ENCODE measurements around the gene EXOG.

The EXOG gene

GRCh38 chr3:38544926-38545325 is 48.8 kb downstream of the EXOG start:
- no peak for DNase-seq (ENCODE audit: low read depth in 2 of 3, low spot score in 2 of 3)

DNA sequence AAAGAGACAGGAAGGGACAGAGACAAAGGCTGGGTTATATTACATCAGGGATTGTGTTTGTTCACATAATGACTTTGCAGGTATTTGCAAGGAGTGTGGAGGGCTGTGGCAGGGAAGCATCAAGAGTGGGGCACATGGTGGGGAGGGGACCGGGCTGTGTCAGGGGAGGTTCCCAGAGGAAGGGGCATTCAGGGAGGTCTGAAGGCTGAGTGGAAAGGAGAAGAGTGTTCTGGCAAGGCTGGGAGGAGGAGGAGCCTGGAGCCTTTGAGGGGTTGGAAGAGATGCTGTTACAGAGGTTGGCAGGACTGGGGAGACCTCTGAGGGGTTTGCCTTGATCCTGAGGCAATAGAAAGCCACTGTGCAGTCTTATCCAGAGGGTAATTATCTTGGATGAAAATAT is 49.4 kb downstream of the EXOG start:
- DNase-seq (ENCODE audit: low read depth in 2 of 3, low spot score in 2 of 3) = no peak

DNA sequence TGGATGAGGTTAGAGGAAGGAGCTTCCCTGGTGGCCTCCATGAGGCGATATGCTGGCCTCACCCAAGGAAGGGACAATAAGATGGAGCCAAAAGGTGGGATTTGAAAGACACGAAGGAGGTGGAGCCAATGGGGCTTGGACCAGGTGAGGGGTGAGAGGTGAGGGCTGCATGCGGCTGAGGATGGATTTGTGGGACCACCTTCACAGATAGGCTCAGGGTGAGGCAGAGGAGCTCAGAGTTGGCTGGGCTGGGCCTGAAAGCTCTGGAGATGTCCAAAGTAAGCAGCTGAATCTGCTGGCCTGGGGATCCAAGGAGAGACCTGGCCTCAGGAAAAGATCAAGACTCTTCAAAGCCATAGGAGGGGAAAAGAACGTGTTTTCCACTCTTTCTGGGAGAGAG is 49.8 kb downstream of the EXOG start:
- DNase-seq (ENCODE audit: low read depth in 2 of 3, low spot score in 2 of 3) = no peak

DNA sequence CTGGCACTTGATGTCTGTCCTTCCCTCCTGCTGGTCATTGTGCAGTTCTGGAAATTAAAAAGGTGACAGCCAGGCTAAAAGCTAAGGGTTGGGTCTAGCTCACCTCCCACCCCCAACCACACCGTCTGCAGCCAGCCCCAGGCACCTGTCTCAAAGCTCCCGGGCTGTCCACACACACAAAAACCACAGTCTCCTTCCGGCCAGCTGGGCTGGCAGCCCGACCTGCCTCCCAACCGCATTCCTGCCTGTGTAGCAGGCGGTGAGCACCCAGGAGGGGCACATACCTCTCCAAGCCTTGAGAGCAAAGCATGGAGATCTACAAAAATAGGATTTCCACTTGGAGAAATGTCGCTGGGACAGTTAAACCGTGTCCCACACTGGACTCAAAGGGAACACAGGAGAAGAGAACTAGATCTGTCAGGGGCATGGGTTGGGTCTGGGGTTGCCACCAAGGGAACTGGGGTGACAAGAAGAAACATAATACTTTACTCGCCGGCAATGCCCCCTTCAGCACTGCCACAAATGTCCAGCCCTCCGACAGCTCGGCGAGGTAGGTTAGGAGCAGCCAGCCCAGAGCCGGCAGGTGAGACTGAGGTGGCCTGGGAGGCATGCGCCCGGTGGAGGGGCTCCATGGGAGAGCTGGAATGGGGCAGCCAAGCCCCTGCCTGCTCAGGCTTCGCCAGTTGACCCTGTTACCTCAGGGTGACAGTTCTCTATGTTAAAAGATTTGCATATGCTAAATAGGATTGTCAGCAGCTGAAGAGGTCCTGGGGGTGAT is 52.2 kb downstream of the EXOG start:
- no peak for DNase-seq (ENCODE audit: low read depth in 2 of 3, low spot score in 2 of 3)

DNA sequence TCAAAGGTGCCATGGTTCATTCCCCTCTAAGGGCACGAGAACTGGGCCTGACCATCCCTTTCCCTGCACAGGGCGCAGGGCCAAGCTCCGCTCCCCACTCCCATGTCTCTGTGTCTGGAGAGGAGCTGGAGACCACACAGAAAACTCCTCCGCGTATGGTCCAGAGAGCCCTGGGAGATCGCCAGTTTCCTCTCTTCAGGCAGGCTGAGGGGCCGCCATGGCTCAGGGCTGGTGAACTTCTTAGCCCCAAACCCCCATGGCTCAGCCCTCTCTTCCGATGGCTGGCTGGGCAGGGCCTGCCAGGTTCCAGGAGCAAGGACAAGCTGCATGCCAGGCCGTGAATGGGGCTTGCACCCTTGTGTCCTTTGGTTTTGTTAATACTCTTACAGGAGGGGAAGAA is 52.9 kb downstream of the EXOG start:
- no peak for DNase-seq (ENCODE audit: low read depth in 2 of 3, low spot score in 2 of 3)

- no peak for DNase-seq (ENCODE audit: low read depth in 2 of 3, low spot score in 2 of 3)
Measured at GRCh38 chr3:38549486-38549885, 53.3 kb downstream of the EXOG start.

DNA sequence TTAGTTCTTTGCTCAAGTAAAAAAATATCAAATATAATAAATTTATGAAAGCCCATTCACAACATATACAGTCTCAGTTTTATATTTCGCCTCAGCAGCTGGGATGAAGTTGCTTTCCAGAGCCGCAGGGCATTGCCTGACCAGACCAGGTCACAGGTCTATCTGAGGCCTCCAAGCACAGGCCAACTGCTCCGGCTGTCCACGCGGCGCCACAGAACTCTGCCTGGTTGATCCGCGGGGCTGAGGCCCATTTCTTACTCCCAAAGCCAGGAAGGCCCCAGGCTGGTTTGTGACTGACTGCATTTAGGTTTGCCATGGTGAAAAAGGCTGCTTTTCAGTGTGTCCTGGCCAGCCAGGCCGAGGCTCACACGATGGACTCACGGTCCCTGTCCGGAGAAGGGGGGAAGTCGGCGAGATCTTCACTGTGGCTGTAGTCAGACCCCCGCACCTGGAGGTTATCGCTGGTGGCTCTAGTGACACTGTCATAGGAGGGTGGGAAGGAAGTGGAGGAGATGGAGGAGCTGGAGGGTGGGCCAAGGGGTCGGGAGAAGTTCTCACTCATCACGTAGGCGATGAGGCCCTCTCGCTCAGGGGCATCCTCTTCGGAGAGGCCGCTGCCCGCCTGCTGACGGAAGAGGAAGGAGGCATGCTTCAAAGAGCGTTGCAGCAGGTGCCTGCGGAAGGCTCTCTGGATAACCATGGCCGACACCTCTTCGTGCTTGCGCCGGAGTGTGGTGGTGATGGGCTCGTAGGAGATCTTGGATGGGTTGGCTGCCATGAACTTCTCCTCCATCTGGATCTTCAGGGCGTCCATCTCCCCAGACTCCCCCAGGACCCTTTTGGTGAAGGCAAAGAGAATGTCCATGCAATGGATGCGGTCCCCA is 54.1 kb downstream of the EXOG start:
- no peak for DNase-seq (ENCODE audit: low read depth in 2 of 3, low spot score in 2 of 3)

- no peak for DNase-seq (ENCODE audit: low read depth in 2 of 3, low spot score in 2 of 3)
Measured at GRCh38 chr3:38551026-38551832, 55.1 kb downstream of the EXOG start.

DNA sequence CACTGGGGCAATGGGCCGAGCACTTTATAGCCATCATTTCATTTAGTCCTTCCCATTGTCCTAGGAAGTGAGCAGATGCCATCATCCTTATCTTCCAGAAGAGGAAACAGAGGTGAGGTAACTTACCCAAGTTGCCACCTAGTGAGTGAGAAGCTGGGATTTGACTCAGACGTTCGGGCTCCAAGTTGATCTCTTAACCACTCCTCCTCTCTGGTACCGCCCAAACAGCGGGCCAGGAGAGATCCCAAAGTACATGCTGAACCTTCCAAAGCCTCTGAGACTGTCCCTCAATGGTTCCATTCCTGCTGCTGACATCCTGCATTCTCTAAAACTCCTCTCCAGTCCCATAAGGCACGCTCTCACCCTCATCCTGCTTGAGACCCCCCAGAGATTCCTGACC is 56.2 kb downstream of the EXOG start:
- DNase-seq (ENCODE audit: low read depth in 2 of 3, low spot score in 2 of 3) = no peak

DNA sequence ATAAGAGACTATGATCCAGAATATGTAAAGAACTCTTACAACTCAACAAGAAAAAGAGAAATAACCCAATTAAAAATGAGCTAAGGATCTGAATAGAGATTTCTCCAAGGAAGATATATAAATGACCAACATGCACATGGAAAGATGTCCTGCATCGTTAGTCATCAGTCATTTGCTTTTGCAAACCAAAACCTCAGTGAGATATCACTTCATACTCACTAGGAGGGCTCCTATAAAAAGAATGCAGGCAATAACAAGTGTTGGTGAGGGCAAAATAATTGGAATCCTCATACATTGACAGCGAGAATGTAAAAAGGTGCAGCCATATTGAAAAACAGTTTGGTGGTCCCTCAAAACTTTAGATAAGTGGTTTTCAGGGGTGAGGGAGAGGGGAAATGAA is 56.9 kb downstream of the EXOG start:
- no peak for DNase-seq (ENCODE audit: low read depth in 2 of 3, low spot score in 2 of 3)

DNA sequence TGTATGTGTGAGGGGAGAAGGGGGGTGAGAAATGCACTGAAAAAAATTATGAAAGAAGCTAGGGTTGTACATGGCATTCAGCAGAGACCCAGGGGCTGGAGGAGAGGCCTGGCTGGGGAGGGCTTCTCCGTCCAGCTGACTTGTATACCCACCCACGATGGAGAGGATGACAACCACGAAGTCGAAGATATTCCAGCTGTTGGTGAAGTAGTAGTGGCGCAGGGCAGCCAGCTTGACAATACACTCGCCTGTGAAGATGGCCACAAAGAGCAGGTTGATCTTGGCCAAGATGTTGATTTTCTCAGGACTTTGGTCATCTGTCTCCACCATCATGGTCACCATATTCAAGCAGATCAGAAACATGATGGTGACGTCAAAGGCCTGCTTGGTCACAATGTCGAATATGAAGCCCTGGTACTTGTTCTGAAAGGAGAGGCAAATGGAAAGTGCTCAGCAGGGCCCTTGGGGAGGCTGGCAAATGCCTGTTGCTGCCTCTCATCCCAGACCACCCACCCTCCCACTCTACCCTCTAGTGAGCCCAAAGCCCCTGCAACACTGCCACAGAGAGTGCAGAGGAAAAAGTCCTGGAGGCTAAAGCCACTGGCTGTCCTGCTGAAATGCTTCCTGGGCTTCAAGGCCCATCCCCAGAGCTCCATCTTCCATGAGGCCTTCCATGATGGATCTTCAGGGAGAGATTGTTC is 58.1 kb downstream of the EXOG start:
- DNase-seq (ENCODE audit: low read depth in 2 of 3, low spot score in 2 of 3) = no peak

DNA sequence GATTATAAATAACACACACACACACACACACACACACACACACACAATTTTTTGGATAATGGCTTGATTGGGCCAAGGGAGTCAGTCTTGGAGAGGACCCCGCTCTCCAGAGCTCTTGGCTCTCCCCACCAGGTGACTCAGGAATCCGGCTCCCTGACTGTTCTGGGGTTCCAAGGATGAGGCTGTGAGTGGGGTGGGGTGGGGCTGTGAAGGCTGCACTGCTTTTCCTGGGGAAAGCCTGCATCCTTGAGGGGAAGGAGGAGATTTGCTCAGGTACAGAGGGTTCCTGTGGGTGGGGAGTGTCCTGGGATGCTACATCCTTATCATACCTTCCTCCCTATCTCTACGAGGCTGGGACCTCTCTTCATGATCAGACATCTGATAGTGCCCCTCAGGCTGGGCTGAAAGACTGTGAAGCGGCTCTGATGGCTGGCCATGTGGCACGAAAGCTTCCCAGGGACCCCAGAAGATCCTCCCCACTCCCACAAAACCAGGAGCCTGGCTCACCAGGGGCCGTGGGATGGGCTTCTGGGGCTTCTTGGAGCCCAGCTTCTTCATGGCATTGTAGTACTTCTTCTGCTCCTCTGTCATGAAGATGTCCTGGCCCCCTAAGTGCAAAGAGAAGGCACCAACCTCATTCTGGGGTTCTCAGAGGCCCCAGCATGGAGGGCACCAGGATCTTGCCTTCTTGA is 59.2 kb downstream of the EXOG start:
- no peak for DNase-seq (ENCODE audit: low read depth in 2 of 3, low spot score in 2 of 3)

DNA sequence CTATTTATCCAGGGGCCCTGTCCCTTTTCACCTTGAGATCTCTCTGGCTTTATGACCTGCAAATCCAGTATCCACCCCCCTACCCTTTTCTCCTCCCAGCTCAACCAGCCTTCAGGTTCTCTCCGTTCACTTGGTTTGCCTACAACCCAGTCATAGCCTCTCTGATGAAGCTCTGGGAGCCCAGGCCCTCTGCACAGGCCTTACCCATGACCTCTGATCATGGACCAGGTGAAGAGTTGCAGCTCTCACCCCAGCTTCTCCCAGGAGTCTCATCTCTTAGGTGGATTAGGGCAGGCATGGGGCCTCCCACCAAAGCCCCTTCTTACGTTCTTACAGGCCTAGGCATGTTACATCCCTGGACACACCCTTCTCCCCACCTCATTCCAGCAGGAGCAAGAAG is 59.8 kb downstream of the EXOG start:
- no peak for DNase-seq (ENCODE audit: low read depth in 2 of 3, low spot score in 2 of 3)

- no peak for DNase-seq (ENCODE audit: low read depth in 2 of 3, low spot score in 2 of 3)
Measured at GRCh38 chr3:38556640-38557358, 60.7 kb downstream of the EXOG start.

- DNase-seq (ENCODE audit: low read depth in 2 of 3, low spot score in 2 of 3) = no peak
Measured at GRCh38 chr3:38558864-38559263, 62.7 kb downstream of the EXOG start.

GRCh38 chr3:38560284-38560683 is 64.1 kb downstream of the EXOG start:
- no peak for DNase-seq (ENCODE audit: low read depth in 2 of 3, low spot score in 2 of 3)

- DNase-seq (ENCODE audit: low read depth in 2 of 3, low spot score in 2 of 3) = no peak
Measured at GRCh38 chr3:38560996-38561717, 65.0 kb downstream of the EXOG start.

- DNase-seq (ENCODE audit: low read depth in 2 of 3, low spot score in 2 of 3) = no peak
Measured at GRCh38 chr3:38561746-38562466, 65.8 kb downstream of the EXOG start.
